Glutamatergic neuron (in vitro differentiated cells): ENCODE measurements around the gene PIEZO1. TPM values are rescaled to one million over a fixed set of nuclear protein-coding genes. Genes with fewer than 3 reads are reported as not detected.

Experiments
- DNase-seq: peaks from one replicate; pipeline ENCODE4 v3.0.0; 2022
- H3K27ac Mint-ChIP-seq: one replicate; pipeline ENCODE4 v1.8.0; 2020; ENCODE audit warnings: mild to moderate bottlenecking, mixed read lengths, inconsistent platforms; ENCODE audit not compliant: unreplicated experiment
- H3K27me3 Mint-ChIP-seq: one replicate; pipeline ENCODE4 v1.8.0; 2020; ENCODE audit warnings: mild to moderate bottlenecking, moderate library complexity, mixed read lengths, inconsistent platforms; ENCODE audit not compliant: unreplicated experiment
- H3K36me3 Mint-ChIP-seq: one replicate; pipeline ENCODE4 v1.8.0; 2020; ENCODE audit warnings: mild to moderate bottlenecking, mixed read lengths, inconsistent platforms; ENCODE audit not compliant: unreplicated experiment
- H3K4me1 Mint-ChIP-seq: one replicate; pipeline ENCODE4 v1.8.0; 2020; ENCODE audit warnings: mild to moderate bottlenecking, low read depth, mixed read lengths, inconsistent platforms; ENCODE audit not compliant: unreplicated experiment
- H3K4me3 Mint-ChIP-seq: one replicate; pipeline ENCODE4 v1.8.0; 2020; ENCODE audit warnings: mild to moderate bottlenecking, mixed read lengths, inconsistent platforms; ENCODE audit not compliant: unreplicated experiment
- H3K9me3 Mint-ChIP-seq: one replicate; pipeline ENCODE4 v1.8.0; 2020; ENCODE audit warnings: mild to moderate bottlenecking, moderate library complexity, mixed read lengths, inconsistent platforms; ENCODE audit not compliant: unreplicated experiment
- CTCF ChIP-seq: fragments of 200-600 bp; sonication (generic); IDR thresholded peaks from one replicate; pipeline ENCODE4 v1.5.0; 2021; ENCODE audit not compliant: partially characterized antibody, unreplicated experiment
- total RNA-seq: library from RNA; stranded (reverse); fragmentation: NEBNext Ultra II Directional; extraction: Animal tissue kit (Norgen Biotek cat#: 25700); gene quantifications from one replicate; pipeline ENCODE4 v1.2.1, GENCODE V29; 2021; ENCODE audit not compliant: unreplicated experiment

The PIEZO1 gene
- total RNA-seq, 1 donor from 2014 or later, result 12.3 TPM

GRCh38 chr16:88736496-88736895 is 48.5 kb downstream of the PIEZO1 start:
- H3K4me1 Mint-ChIP-seq, result peaks cover under 1% of the 10 kb centered on the region
- H3K36me3 Mint-ChIP-seq, result no peaks in the 10 kb centered on the region
- no peak for TF ChIP-seq CTCF

GRCh38 chr16:88736088-88736487 is 48.9 kb downstream of the PIEZO1 start:
- peaks cover 4% of the 10 kb centered on the region for H3K4me1 Mint-ChIP-seq
- H3K27ac Mint-ChIP-seq, result no peak overlapping the region
- no peaks in the 10 kb centered on the region for H3K36me3 Mint-ChIP-seq
- H3K27me3 Mint-ChIP-seq, result peaks cover 6% of the 10 kb centered on the region
- no peak for DNase-seq
- TF ChIP-seq CTCF, result no peak
- H3K4me3 Mint-ChIP-seq, result no peak overlapping the region
- H3K9me3 Mint-ChIP-seq, result peaks cover 6% of the 10 kb centered on the region

More at GRCh38 chr16:88736496-88736895, 48.5 kb downstream of the PIEZO1 start:
- H3K27me3 Mint-ChIP-seq, result peaks cover 7% of the 10 kb centered on the region
- no peak for DNase-seq
- H3K4me3 Mint-ChIP-seq, result no peak overlapping the region
- no peak overlapping the region for H3K27ac Mint-ChIP-seq
- H3K9me3 Mint-ChIP-seq, result peaks cover 6% of the 10 kb centered on the region

GRCh38 chr16:88735616-88736015 is 49.4 kb downstream of the PIEZO1 start:
- H3K9me3 Mint-ChIP-seq, result peaks cover 8% of the 10 kb centered on the region
- no peaks in the 10 kb centered on the region for H3K36me3 Mint-ChIP-seq
- H3K4me3 Mint-ChIP-seq, result no peak overlapping the region
- peaks cover 9% of the 10 kb centered on the region for H3K27me3 Mint-ChIP-seq
- H3K4me1 Mint-ChIP-seq, result peaks cover 8% of the 10 kb centered on the region
- no peak overlapping the region for H3K27ac Mint-ChIP-seq
- TF ChIP-seq CTCF, result no peak
- no peak for DNase-seq

GRCh38 chr16:88735121-88735520 is 49.9 kb downstream of the PIEZO1 start:
- Mint-ChIP-seq H3K4me1 (peaks cover 10% of the 10 kb centered on the region), H3K9me3 (peaks cover 10% of the 10 kb centered on the region), H3K27me3 (peaks cover 11% of the 10 kb centered on the region), H3K4me3 (no peak overlapping the region), H3K27ac (no peak overlapping the region), H3K36me3 (no peaks in the 10 kb centered on the region)
- no peak for TF ChIP-seq CTCF
- no peak for DNase-seq

- no peak for DNase-seq
- no peak for TF ChIP-seq CTCF
- Mint-ChIP-seq H3K9me3 (peaks cover 10% of the 10 kb centered on the region), H3K4me3 (no peak overlapping the region), H3K27ac (no peak overlapping the region), H3K36me3 (no peaks in the 10 kb centered on the region), H3K4me1 (peaks cover 12% of the 10 kb centered on the region), H3K27me3 (peaks cover 14% of the 10 kb centered on the region)
Measured at GRCh38 chr16:88734361-88734728, 50.7 kb downstream of the PIEZO1 start.
